HG02798 (cell line): Measurements from ENCODE around the gene EDEM3.
A peak's percentile ranks its signal among the peaks of the same experiment; 100 is the strongest.
"Not testable (repeated sequence)": the region's sequence is repeated elsewhere in the genome, so short reads cannot be mapped to it uniquely, and the experiment has no call there.

Source experiments
- ATAC-seq: cut with Tn5 transposase; IDR thresholded peaks from one replicate; pipeline ENCODE4 v1.9.1; 2021; ENCODE audit warnings: mild to moderate bottlenecking; ENCODE audit not compliant: unreplicated experiment, poor library complexity

The EDEM3 gene

DNA sequence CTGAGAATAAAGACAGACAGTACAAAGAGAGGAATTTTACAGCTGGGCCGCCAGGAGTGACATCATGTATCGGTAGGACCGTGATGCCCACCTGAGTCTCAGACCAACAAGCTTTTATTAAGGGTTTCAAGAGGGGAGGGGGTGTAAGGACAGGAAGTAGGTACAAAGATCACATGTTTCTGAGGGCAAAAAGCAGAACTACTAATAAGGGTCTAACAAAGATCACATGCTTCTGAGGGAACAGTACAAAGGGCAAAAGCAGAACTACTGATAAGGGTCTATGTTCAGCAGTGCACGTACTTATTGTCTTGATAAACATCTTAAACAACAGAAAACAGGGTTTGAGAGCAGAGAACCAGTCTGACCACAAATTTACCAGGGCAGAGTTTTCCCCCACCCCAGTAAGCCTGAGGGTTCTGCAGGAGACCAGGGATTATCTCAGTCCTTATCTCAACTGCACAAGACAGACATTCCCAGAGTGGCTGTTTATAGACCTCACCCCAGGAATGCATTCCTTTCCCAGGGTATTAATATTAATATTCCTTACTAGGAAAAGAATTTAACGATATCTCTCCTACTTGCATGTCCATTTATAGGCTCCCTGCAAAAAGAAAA, 73.9 kb downstream of the EDEM3 start:
- ATAC-seq, result not testable (repeated sequence)

DNA sequence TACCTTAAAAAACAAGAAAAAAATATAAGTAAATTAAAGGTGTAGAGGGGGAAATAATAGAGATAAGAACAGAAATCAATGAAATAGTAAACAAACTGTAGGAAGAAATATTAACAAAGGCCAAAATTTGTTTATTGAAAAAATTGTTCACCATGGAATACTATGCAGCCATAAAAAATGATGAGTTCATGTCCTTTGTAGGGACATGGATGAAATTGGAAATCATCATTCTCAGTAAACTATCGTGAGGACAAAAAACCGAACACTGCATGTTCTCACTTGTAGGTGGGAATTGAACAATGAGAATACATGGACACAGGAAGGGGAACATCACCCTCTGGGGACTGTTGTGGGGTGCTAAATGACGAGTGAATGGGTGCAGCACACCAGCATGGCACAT, 75.2 kb downstream of the EDEM3 start:
- not testable (repeated sequence) for ATAC-seq

DNA sequence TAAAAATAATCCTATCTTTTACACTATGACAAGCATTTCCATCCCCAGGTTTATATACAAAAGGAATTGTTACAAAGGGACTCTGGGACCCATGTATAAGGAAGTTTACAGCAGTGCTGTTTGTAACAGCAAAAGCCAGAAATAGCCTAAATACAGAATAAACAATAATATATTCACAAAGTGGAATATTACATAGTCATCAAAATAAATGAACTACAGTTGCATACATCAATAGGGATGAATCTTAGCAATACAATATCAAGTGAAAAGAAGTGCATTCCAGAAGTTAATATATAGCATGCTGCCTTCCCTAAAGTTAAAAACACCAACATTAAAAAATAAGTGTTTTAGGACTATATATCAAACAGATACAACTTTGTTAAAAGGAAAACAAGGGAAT, 77.3 kb downstream of the EDEM3 start:
- no peak for ATAC-seq

DNA sequence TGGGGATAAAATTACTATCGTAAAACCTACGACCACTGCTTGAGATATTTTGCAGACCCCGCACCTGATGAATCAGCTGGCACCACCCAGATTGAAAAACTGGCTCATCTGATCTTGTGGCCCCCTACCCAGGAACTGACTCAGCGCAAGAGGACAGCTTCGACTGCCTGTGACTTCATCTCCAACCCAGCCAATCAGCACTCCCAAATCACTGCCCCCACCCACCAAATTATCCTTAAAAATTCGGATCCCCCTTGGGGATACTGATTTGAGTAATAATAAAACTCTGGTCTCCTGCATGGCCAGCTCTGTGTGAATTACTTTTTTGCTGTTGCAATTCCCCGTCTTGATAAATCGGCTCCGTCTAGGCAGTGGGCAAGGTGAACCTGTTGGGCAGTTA, 81.4 kb downstream of the EDEM3 start:
- ATAC-seq, result no peak

DNA sequence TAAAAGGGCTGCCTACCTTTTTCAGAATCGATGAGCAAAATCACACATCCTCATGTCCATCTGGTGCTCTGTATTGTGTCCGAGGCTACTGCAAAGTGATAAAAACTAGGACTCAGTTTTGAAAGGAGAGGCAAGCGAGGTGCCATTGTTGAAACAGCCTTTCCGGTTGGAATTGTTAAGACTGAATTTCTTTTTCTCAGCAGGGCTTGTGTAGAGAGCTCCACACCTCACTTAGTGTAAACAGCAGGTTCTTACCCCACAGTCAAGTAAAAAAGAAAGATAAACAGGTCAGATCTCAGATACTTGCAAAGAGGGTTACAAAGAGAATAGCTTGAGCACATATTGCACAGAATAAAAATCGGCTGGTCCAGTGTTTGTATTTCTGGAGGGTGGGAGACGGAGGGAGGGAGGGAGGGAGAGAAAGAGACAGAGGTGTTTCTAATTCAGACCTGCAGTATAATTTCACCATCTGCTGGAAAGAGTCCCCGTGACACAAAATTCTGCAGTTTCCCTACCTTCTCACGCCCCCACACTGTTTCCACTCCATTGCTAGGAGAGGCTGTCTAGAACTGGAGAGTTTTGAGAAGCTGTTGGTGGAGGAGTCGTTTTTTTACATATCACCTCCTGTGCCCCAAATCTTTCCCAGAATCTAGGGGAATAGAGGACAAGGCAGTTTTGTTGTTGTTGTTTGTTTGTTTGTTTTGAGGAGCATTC, 82.5 kb downstream of the EDEM3 start:
- ATAC-seq, result no peak

DNA sequence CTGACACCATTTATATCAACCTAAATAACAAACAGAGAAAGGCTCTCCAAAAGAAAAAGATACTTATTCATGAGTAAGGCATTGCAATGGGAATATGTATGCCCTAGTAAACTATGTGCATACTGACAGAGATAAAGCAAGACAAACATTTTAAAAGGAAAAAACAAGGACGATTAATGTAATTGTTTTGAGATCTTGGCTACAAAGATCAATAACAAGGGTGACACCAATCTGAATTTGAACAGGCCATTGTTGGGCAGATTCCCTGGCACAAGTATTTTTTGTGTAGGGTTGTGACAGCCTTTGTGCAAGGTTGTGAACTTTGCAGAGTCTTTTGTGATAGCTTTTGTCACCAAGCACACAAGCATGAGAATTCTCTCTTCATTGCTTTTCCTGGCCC, 85.3 kb downstream of the EDEM3 start:
- ATAC-seq, result no peak

DNA sequence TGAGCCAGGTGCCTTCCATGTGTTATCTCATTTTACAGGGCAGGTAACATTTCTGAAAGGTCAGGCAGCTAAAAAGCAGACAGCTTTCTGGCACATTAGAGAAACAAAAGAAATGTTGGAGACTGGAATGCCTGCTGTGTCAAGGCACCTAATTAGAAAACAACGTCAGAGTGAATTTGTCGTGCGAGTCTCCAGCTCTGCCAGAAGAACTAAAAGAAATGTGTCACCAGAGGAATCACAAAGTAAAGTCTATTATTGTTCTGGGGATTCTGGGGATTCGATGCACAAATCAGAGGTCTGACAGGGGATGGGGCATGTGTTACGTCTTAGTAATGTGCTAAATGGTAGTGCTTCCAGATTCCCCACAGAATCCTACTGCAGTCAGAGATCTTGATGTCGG, 89.3 kb downstream of the EDEM3 start:
- no peak for ATAC-seq

DNA sequence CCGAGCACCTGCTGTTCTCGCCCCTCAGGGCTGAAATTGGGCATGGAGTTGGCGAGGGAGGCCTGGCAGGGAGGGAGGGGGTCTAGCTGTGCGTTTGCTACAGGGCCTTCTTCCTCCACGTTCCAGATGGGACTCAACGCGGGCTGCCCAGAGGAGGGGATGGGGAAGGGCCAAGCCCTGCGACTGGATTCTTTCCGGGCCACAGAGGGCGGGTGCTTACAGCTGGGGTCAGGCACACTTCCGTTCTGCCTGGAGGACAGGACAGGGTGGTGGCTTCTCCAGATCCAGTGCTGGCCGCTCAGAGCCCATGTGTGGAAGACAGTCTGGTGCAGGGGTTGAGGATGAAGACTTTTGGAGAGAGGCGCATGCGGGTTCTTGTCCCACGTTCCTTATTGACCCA, 90.0 kb downstream of the EDEM3 start:
- no peak for ATAC-seq

DNA sequence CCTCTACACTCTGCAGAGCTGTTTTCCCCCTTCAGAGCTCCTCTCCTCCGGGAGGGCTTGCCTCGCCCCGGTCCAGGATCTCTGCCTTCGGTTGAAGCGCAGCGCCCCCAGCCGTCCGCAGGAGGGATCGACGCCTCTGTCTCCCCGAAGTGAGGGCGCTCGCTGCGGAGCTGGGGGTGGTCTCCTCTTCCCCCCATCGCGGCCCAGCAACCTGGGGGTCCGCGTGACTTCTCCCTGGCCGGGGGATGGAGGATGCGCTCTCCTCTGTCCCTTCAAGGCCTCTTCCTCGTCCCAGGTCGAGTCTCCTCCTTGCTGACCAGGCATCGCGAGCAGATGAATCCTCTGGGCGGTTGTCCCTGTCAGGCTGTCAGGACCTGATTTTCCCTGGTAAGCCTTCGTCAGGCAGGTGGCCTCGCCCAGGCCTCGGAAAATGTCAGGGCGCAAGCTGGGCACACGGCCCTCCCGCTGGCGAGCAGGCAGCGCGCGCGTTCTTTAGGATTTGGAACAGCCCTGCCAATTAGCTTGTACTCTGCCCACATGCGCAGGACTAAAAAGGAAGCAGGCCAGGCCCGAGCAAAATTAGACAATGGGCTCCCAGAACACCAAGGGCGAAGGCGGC, 90.5 kb downstream of the EDEM3 start:
- ATAC-seq, result peak; percentile 71

DNA sequence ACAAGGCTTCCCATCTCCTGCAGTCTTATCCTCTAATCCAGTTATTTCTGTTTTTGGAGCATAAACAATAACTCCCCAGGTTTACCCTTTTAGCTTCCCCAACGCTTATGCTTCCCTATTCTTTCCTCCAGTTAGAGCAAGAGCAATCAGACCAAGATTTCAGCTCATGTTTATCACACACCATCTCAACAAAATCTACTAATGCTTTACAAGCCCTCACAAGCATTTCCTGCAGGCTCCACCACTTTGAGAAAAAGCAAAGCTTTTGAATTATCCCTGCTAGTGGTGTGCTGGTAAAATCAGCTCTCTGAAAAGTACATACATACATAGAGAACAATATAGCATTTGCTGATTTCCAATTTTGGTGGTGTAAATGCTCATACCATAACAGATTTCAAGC, 92.9 kb downstream of the EDEM3 start:
- no peak for ATAC-seq

DNA sequence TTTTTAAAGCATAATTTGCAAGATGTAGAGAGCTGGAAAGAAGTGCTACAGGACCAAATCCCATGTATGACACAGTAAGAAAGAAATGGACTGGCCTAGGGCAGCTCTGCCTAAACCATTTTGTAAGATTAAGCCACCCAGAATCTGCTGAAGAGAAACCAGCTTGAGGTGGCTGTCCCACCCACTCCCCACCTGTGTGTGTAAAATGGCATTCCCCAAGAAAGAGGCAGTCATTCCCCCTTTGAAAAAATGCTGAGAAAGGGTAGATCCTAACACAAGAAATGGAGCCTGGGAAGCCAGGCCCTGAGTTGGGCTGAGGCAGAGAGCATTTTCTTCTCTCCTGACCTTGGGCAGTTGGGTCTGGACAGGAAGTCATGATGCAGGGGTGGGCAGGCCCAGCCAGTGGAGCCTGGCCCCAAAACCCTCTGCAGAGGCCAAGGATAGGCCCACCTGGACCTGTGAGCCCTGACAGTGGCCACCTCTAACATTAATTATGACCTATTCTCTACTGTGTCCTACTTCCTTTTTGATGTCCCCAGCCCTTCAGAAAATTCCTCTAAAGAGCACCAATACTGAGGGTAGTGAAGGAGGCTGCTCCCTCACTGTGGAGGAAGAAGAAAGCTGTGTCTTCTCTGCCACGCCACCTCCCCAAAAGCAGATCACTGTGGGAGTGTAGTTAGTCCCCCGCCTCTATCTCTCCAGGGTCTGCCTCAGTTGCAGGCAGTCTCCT, 94.0 kb downstream of the EDEM3 start:
- ATAC-seq, result no peak

DNA sequence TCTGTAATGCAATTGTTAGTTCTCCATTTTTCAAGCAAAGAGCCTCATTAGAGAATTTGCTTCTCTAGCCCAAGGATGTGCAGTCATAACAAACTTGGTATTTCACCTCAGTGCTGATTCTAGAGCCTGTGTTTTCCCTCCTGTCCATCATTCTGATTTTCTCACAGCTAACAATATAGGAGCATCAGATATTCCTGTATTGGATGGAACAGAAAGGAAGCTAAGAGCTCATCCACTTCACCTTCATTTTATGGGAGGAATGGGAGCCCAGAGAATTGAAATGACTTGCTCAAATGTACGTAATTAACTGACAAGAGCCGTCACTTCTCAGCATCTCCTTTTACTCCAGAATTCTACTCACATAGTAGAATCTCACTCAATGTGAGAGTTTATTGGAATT, 96.6 kb downstream of the EDEM3 start:
- no peak for ATAC-seq

DNA sequence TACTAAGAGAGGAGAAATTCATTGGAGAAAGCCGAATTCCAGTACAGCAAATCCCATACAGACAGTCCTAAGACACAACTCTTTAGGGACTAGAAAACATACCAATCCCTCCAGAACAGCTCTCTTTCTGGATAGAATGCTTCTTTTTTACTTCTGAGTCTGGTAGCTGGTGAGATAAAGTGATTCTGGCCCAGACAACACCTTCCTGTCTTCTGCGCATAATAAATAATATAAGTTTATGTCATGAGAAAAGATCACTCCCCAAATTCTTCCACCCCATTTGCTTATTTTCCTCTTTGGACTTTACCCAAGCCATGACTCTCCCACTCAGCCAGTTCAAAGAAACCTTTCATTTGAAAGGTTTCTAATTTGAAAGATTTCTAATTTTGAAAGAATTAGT, 98.4 kb downstream of the EDEM3 start:
- ATAC-seq, result no peak

DNA sequence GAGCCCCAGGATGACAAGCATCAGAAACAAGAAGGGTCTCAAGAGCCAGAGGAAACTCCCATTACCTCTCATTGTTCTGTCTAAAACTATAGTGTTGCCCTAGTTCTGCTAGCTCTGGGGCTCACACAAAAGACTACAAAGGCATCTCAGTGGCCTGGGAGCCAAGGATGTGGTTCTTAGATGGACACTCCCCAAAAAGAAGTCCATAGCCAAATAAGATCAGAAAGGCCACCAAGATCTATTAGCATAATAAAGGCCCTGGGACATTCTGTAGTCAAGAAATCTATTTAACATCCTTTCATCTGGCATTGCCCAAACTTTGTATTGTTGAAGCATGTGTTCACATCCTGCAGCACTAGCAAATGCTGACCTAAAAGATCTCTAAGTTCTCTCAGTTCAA, 99.5 kb downstream of the EDEM3 start:
- no peak for ATAC-seq

DNA sequence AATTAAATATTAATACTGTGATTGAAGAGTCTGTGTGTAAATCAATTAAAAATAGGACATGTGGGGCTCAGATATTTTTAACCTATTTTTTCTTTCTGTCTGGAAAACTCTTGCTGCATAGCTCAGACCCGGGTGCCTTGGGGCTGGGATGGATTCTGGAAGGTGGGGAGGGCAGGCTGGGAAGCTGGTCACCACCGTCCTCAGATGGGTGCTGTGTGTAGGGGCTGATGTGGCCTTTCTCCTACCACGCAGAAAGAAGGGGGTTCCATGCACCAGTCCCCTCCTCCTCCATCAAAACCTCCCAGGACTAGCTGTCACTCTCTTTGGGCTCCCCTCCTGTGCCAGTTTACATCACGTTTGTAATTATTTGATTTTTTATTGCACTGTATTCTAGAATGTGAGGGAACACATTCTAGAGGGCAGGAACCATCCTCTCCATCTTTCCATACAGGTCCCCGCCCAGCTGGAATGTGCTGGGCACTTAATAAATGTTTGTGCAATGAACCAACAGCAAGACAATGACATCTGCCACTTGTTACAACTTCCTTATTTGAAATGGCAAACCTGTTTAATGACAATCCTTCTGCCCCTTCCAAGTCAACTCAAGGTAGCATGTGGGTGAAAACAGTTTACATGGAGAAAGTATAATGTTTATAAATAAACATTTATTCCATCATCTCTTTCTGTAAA, 104.3 kb downstream of the EDEM3 start:
- ATAC-seq, result no peak

DNA sequence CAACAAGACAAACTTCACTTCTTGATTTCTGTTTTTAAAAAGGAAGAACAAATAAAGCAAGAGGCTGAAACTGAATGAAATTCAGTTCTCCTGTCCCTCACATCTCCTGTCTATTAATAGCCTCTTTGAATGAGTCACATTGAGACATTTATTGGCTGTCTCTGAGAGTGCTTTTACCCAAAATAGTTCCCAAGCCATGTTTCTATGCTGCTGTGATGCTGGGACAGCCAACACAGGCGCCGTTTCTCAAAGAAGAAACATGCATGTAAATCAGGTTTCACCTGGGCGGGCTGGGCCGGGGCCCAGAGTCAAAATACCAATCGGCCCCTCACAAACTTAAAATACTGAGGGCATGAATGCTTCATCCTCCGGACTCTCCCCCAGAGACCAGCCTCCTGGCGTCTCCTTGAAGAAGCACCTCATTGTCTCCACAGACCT, 105.2 kb downstream of the EDEM3 start:
- peak; percentile 86 for ATAC-seq

DNA sequence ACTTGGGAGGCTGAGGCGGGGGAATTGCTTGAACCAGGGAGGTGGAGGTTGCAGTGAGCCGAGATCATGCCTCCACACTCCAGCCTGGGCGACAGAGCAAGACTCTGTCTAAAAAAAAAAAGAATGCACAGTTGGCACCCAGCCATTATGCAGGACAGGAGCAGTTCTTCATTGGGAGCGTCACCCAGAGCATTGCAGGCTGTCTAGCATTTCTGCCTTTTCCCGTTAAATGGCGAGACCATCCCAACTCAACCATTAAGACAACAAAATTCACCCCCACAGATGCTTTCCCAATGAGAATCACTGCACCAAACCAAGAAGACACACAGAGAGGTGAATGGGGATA, 105.8 kb downstream of the EDEM3 start:
- ATAC-seq, result no peak

DNA sequence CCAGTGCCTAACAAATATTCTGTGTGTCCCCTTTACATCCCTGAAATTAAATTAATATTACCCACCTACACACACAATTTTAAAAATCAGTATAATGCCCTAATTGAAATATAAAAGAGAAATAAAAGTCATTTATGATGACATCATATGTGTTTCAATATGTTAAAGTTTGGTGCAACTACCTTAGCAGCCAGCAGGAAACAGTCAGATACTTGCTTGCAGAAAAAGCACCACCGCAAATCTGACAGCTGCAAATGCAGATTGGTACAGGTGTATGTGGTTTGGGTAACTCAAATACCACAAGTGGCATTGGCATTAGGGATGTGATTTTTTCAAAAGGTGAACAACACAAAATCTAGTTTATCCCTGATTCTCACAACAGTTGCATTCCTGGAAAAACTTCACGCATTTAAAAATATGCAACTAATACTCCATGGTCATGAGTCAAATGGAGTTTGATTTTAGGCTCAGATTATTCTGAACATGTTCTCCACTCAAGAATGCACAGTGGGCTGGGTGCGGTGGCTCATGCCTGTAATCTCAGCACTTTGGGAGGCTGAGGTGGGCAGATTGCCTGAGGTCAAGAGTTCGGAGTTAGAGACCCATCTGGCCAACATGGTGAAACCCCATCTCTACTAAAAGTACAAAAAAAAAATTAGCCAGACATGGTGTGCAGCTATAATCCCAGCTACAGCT, 106.3 kb downstream of the EDEM3 start:
- no peak for ATAC-seq

DNA sequence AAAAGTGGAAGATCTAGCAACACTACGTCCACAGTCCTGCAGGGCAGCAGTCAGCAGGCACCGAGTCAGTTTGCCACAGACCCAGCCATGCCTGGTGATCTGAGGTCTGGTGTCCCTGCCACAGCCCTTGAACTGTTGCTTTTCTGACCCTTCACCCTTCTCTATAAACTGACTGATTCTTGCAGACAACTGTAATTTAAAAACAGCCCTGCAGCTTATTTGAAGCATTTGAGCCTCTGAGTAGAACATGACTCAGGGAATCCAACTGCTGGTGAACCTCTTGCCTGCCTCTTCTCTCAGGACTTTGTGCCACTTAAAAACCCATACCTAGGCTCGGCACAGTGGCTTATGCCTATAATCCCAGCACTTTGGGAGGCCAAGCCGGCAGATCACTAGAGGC, 107.2 kb downstream of the EDEM3 start:
- ATAC-seq, result no peak

DNA sequence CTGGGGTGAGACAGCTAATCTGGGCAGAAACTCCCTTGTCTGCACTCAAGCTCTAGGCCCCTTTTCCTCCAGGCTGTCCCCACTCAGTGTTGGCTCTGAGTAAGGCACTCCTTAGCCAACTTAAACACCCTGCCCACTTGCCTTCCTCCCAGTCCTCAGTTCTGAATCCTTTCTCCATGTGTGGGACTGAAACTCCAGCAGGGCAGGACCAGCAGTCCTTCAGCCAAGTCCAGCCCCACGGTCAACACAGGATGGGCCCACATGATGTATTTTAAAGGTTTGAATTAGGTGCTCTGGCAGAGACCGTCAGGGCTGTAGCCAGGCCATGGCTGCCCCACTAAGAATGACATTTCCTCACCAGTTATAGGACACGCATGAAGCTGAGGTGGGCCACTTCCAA, 107.8 kb downstream of the EDEM3 start:
- ATAC-seq, result no peak
